ENCODE measurements around the gene HASPIN. TPM values are rescaled to one million over a fixed set of nuclear protein-coding genes. Genes with fewer than 3 reads are reported as not detected.

Gene HASPIN
- total RNA-seq, 3 donors from 2014 or later (not counting 1 experiment from before 2014, with no cell fraction given): 0.33 to 0.79 (median 0.70) TPM

- Histone ChIP-seq H3K27ac (ENCODE audit: low read length) (no peak overlapping the region), H3K9me3 (ENCODE audit: control insufficient read depth, insufficient read depth, low read length) (no peaks in the 10 kb centered on the region), H3K36me3 (ENCODE audit: control insufficient read depth, insufficient read depth, low read length) (no peaks in the 10 kb centered on the region), H3K27me3 (ENCODE audit: control insufficient read depth, insufficient read depth, low read length) (no peaks in the 10 kb centered on the region), H3K4me3 (ENCODE audit: low read length) (no peak overlapping the region), H3K4me1 (ENCODE audit: control insufficient read depth, insufficient read depth, low read length) (peaks cover 62% of the 10 kb centered on the region)
- no peaks in the 10 kb centered on the region for H3K36me3 Mint-ChIP-seq
- H3K27me3 Mint-ChIP-seq (ENCODE audit: low read depth in 2 of 2): no peaks in the 10 kb centered on the region
- ATAC-seq: no peak
- H3K9me3 Mint-ChIP-seq: no peaks in the 10 kb centered on the region
- TF ChIP-seq CTCF (IDR thresholded peaks at IDR 0.05): no peak
- DNase-seq: no peak
- peak overlapping the region in 1 of 2 donors; percentile 94 for H3K27ac Mint-ChIP-seq
- H3K4me1 Mint-ChIP-seq: peaks cover 42 to 61% of the 10 kb centered on the region in 2 donors
- WGBS (ENCODE audit: insufficient coverage): 96% methylated on average over 16 of the region's 16 CpGs
- intact Hi-C loops (cut with micrococcal nuclease): no loop called here
- H3K4me3 Mint-ChIP-seq: no peak overlapping the region
Observed at GRCh38 chr17:3761918-3762380, 38.2 kb downstream of the HASPIN start.

GRCh38 chr17:3762922-3763776 is 39.4 kb downstream of the HASPIN start:
- peaks cover 74% of the 10 kb centered on the region for H3K4me1 ChIP-seq (ENCODE audit: control insufficient read depth, insufficient read depth, low read length)

GRCh38 chr17:3763777-3764170 is 40.1 kb downstream of the HASPIN start:
- Histone ChIP-seq H3K4me1 (ENCODE audit: control insufficient read depth, insufficient read depth, low read length) (peaks cover 80% of the 10 kb centered on the region), H3K27ac (ENCODE audit: low read length) (peak overlapping the region; percentile 91), H3K4me3 (ENCODE audit: low read length) (peak overlapping the region; percentile 38), H3K27me3 (ENCODE audit: control insufficient read depth, insufficient read depth, low read length) (no peaks in the 10 kb centered on the region), H3K36me3 (ENCODE audit: control insufficient read depth, insufficient read depth, low read length) (no peaks in the 10 kb centered on the region), H3K9me3 (ENCODE audit: control insufficient read depth, insufficient read depth, low read length) (no peaks in the 10 kb centered on the region)
- WGBS (ENCODE audit: insufficient coverage): 51% methylated on average over 3 of the region's 3 CpGs
- Mint-ChIP-seq H3K27me3 (ENCODE audit: low read depth in 2 of 2) (no peaks in the 10 kb centered on the region), H3K9me3 (peaks cover 0 to 3% of the 10 kb centered on the region in 2 donors), H3K4me3 (peak overlapping the region; percentile 92), H3K27ac (peak overlapping the region; percentile 94 to 99), H3K4me1 (peaks cover 59 to 74% of the 10 kb centered on the region in 2 donors), H3K36me3 (no peaks in the 10 kb centered on the region)
- DNase-seq (no peak), ATAC-seq (no peak)
- no peak for TF ChIP-seq CTCF (IDR thresholded peaks at IDR 0.05)
- intact Hi-C loops (cut with micrococcal nuclease): loop anchor here (1.0 to 2.0 kb wide), 3 partner anchors 25 to 949 kb away; no protein-coding TSS in a partner anchor

More at GRCh38 chr17:3762922-3763776, 39.4 kb downstream of the HASPIN start:
- H3K4me3 ChIP-seq (ENCODE audit: low read length): peak overlapping the region; percentile 38
- no peaks in the 10 kb centered on the region for H3K9me3 ChIP-seq (ENCODE audit: control insufficient read depth, insufficient read depth, low read length)
- Mint-ChIP-seq H3K4me1 (peaks cover 53 to 68% of the 10 kb centered on the region in 2 donors), H3K9me3 (no peaks in the 10 kb centered on the region), H3K27ac (peak overlapping the region; percentile 94 to 99), H3K36me3 (no peaks in the 10 kb centered on the region), H3K27me3 (ENCODE audit: low read depth in 2 of 2) (no peaks in the 10 kb centered on the region), H3K4me3 (peak overlapping the region; percentile 92)
- no peak for TF ChIP-seq CTCF (IDR thresholded peaks at IDR 0.05)
- intact Hi-C loops (cut with micrococcal nuclease): loop anchor here (1.0 kb wide), 1 partner anchor 52 kb away; no protein-coding TSS in a partner anchor
- no peaks in the 10 kb centered on the region for H3K27me3 ChIP-seq (ENCODE audit: control insufficient read depth, insufficient read depth, low read length)
- H3K27ac ChIP-seq (ENCODE audit: low read length): peak overlapping the region; percentile 91
- ATAC-seq: peak; percentile 65 to 83 (median 72)
- no peaks in the 10 kb centered on the region for H3K36me3 ChIP-seq (ENCODE audit: control insufficient read depth, insufficient read depth, low read length)
- 49% methylated on average over 9 of the region's 14 CpGs for WGBS (ENCODE audit: insufficient coverage)
- DNase-seq: peak; percentile 57 to 77
